ENCODE measurements around the gene IRGM.

DNA sequence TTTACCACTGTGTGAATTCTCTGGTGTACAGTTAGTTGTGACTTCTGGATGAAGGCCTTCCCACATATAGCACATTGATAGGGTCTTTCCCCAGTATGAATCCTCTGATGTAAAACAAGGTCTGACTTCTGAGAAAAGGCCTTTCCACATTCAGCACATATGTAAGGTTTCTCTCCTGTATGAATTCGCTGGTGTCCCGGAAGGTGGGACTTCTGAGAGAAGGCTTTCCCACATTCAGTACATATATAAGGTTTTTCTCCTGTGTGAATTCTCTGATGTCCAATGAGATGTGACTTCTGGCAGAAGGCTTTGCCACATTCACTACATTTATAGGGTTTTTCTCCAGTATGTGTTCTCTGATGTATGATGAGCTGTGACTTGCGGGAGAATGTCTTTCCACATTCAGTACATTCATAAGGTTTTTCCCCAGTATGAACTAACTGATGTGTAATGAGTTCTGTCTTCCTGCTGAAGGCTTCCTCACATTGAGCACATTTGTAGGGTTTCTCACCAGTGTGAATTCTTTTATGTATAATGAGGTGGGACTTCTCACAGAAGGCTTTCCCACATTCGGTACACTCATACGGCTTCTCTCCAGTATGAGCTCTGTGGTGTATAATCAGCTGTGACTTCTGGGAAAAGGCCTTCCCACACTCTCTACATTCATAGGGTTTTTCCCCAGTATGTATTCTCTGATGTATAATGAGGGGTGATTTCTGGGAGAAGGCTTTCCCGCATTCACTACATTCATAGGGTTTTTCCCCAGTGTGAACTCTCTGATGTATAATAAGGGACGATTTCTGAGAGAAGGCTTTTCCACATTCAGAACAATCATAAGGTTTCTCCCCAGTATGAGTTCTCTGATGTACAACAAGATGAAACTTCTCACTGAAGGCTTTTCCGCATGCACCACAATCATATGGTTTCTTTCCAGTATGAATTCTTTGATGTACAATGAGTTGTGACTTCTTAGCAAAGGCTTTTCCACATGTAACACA lies 49.4 kb downstream of the IRGM start:
- TF ChIP-seq, protein P1, sequence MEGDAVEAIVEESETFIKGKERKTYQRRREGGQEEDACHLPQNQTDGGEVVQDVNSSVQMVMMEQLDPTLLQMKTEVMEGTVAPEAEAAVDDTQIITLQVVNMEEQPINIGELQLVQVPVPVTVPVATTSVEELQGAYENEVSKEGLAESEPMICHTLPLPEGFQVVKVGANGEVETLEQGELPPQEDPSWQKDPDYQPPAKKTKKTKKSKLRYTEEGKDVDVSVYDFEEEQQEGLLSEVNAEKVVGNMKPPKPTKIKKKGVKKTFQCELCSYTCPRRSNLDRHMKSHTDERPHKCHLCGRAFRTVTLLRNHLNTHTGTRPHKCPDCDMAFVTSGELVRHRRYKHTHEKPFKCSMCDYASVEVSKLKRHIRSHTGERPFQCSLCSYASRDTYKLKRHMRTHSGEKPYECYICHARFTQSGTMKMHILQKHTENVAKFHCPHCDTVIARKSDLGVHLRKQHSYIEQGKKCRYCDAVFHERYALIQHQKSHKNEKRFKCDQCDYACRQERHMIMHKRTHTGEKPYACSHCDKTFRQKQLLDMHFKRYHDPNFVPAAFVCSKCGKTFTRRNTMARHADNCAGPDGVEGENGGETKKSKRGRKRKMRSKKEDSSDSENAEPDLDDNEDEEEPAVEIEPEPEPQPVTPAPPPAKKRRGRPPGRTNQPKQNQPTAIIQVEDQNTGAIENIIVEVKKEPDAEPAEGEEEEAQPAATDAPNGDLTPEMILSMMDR (IDR thresholded peaks at IDR 0.05) = no peak
- TF ChIP-seq POLR2A (IDR thresholded peaks at IDR 0.05) (no peak), POLR2AphosphoS5 (IDR thresholded peaks at IDR 0.05) (no peak), EP300 (IDR thresholded peaks at IDR 0.05; ENCODE audit: low read depth) (no peak)

All from transverse colon (tissue), 4 donors.